EH (cell line): Measurements from ENCODE around the gene ASPSCR1.

Experiments used
- DNase-seq: peaks from one replicate; pipeline ENCODE4 v3.0.0-alpha.2; 2015; ENCODE audit warnings: low read depth

The ASPSCR1 gene

DNA sequence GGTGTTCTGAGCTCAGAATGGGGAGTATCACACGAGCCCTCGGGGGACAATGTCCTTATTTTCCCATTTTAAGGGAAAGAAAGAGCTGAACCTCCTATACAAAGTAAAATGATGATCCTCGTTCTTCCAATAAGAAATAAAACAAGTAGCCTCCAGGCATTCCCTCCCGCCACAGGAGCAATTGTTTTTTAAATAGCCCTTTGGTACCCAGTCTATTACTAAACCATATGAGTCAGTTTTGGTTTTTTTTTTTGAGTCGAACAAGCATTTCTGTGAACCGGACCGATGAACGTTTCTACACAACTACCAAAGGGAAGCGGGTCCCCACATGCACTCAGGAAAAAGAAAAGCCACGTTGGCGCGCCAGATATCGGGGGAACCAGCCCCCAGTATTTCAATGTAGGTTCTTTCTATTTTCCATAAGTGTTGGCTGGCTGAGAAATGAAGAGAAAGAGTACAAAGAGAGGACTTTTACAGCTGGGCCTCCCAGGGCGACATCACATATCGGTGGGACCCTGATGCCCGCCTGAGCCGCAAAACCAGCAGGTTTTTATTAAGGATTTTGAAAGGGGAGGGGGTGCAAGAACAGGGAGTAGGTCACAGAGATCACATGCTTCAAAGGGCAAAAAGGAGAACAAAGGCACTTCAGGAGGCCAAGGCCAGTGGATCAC, 63.9 kb downstream of the ASPSCR1 start:
- DNase-seq = no peak

- DNase-seq = no peak
These were observed 65.2 kb downstream of the ASPSCR1 start for GRCh38 chr17:82042649-82043048.

DNA sequence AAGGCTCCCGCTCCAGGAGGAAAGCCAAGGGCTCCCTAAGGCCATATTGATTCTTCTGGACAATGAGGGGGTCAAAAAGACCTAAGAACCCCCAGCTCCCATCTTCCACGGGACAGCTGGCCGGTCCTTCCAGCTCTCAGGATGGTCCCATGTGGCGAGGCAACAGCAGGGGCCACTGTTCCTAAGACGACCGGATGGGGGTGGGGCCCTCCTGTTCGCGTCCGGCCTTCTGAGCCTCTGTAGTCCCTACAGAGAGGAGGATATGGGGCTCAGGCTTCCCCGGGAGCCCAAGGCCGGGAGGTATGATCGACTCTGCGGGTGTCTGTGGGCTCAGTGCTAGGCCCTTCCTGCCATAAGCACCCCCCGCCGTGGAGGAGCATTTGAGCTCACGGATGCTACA, 66.1 kb downstream of the ASPSCR1 start:
- DNase-seq = no peak

- no peak for DNase-seq
These were observed 68.6 kb downstream of the ASPSCR1 start for GRCh38 chr17:82045936-82046484.

GRCh38 chr17:82046903-82047302, 69.5 kb downstream of the ASPSCR1 start:
- DNase-seq = no peak

GRCh38 chr17:82047379-82047778, 70.0 kb downstream of the ASPSCR1 start:
- no peak for DNase-seq

- DNase-seq = no peak
These were observed 70.6 kb downstream of the ASPSCR1 start for GRCh38 chr17:82047914-82048570.

DNA sequence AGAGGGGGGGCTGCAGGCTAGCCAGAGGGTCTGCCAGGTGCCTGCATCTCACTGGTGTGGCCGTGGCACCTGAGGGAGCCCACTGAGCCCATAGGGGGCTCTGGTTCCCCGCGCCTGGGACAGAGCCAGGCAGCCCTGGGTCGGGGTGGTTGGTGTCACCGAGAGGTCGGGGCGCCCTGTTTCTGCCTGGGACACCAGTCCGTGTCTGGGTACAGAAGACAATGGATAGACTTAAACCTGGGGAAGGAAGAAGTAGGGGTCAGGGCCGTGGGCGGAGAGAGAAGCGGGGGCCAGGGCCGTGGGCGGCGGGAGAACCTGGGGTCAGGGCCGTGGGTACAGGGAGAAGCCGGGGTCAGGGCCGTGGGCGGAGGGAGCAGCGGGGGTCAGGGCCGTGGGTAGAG, 71.1 kb downstream of the ASPSCR1 start:
- no peak for DNase-seq

GRCh38 chr17:82049106-82049505, 71.7 kb downstream of the ASPSCR1 start:
- DNase-seq = no peak

- no peak for DNase-seq
These were observed 72.1 kb downstream of the ASPSCR1 start for GRCh38 chr17:82049521-82049971.

DNA sequence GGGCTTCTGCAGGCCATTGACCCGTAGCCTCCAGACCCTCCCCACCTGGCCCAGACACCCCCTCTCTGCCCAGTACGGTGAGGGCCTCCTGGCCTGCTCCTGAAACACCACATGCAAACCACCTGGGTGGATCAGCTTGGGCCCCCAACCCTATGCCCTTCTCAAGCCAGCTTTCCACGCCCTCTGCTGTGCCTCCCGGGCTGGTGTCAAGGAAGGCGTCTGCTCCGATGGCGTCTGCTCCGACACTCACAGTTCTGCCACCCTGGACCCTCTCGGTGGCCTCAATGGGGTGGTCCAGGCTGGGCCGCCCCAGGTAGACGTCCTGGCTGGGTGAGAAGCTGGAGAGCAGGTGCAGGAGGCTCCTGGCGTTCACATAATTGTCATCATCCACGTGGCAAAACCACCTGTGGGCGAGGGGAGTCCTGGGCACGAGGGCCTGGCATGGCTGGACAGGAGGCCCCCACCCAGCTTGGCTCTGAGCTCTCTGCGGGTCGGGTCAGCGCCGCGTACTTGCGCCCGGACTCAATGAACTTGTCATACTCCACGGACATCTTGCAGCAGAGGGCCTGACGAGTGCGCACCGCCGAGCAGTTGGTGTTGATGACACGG, 72.8 kb downstream of the ASPSCR1 start:
- no peak for DNase-seq

DNA sequence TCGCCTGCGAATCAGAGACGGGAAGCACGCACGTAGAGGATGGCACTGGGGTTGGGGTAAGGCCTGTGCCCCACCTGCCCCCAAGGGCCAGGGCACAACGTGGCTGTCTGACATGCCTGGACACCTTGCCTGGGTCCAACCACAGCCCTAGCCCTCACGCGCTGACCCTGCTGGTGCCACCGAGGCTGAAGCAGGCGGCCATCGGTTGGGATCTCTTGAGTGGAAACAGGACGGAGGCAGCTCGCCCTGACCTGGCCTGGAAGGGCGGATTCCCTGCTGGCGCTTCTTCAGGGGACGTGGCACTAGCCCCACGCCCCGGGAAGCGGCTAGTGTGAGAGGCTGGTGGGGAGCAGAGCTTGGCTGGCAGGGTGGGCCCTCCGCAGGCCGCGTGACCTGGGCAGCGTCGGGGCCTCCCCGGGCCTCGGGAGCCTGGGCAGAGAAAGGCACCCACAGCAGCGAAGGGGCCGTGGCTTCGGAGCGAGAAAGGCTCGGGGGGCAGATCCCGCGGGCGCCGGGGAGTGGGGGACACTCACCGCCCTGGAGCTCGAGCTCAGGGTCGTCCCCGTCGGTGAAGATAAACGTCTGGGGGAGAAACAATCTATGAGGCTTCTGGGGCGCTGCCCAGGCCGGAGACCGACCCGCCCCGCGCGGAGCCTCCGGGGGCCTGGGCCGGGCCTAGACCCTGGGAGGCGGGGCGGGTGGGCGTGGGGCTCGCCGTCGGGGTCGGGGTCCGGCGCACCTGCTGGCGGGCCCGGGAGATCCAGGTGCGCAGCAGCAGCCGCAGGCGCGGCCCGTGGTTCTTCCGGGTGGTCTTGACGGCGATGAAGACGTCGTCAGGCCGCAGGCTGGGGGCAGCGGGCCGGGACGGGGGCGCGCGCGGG, 73.6 kb downstream of the ASPSCR1 start:
- DNase-seq = peak; percentile 27

GRCh38 chr17:82051776-82052637, 74.6 kb downstream of the ASPSCR1 start, which contains the start of the genes GPS1 and RFNG:
TSS of gene GPS1 (plus strand) at chr17:82051898. CDS start at chr17:82051932, 34 bp downstream.
TSS of gene RFNG (minus strand) at chr17:82051811. CDS start at chr17:82051766, 45 bp downstream.
- peak; percentile 62 for DNase-seq

- no peak for DNase-seq
These were observed 75.2 kb downstream of the ASPSCR1 start for GRCh38 chr17:82052638-82053059.

GRCh38 chr17:82053130-82053529, 75.7 kb downstream of the ASPSCR1 start:
- no peak for DNase-seq

GRCh38 chr17:82053556-82054263, 76.3 kb downstream of the ASPSCR1 start:
- DNase-seq = no peak

GRCh38 chr17:82054351-82055022, 77.1 kb downstream of the ASPSCR1 start:
- DNase-seq = no peak

- no peak for DNase-seq
These were observed 77.9 kb downstream of the ASPSCR1 start for GRCh38 chr17:82055023-82055964.
